Measurements from ENCODE around the gene HPCA. TPM values are rescaled to one million over a fixed set of nuclear protein-coding genes. Genes with fewer than 3 reads are reported as not detected.

The HPCA gene
- total and polyA plus RNA-seq, 2 of the 4 experiments (the other 2 are of a cell fraction), result 0.22 TPM; not detected in 1

DNA sequence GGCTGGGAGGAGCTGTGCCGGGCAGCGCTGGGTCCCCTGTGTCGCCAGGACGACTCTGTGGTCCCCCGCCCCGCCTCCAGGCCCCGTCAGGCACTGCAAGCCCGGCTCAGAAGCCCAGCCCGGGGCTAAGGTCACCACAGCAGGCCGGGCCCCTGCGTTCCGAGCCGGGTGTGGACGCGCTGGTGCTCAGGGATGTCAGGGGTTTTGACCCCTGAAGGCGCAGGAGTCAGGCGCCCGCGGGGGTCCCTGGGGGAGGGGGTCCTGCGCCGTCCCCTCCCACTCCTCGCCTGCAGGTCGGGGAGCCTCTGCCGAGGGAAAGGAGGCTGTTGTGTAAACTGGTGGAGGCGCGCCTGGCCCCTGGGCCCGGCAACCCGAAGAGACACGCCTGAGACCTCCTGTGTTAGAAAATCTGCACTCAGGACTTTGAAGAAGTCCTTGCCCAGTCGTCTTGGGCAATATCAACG lies 38.6 kb downstream of the HPCA start:
- H3K4me2 ChIP-seq (ENCODE audit: low read depth, low read length), result no peak overlapping the region
- intact Hi-C loops (cut with micrococcal nuclease) (no loop called here), dilution Hi-C loops (cut with HindIII; ENCODE audit: low sequenced_read_pairs, unreplicated experiment) (no loop called here), in situ Hi-C loops (cut with MboI; ENCODE audit: low sequenced_read_pairs) (no loop called here)
- H3K56ac ChIP-seq (ENCODE audit: extremely low read depth, insufficient read depth, low read length), result no peak overlapping the region
- H2BK15ac ChIP-seq (ENCODE audit: low read depth, low read length), result no peak overlapping the region
- ChIA-PET CTCF (interaction anchor here (0.6 kb wide), 1 partner anchor 418 kb away, joined by 4 read pairs; no protein-coding TSS in a partner anchor), POLR2A (ENCODE audit: unreplicated experiment) (no interaction called here)
- no peak overlapping the region for H4K8ac ChIP-seq (ENCODE audit: low read depth in 2 of 2, low read length in 2 of 2)
- H3K4me1 ChIP-seq (ENCODE audit: control insufficient read depth, insufficient read depth, low read length), result no peaks in the 10 kb centered on the region
- no peak overlapping the region for H3K4me3 ChIP-seq (ENCODE audit: insufficient read depth, low read depth, low read length)
- no peak overlapping the region for H3K9ac ChIP-seq (ENCODE audit: low read depth, low read length)
- no peak overlapping the region for H3K4ac ChIP-seq (ENCODE audit: low read depth, low read length)
- BruUV-seq (replicated peaks), result no TSS peak
- H4K91ac ChIP-seq (ENCODE audit: insufficient read depth, low read depth, low read length), result no peak overlapping the region
- no peak overlapping the region for H2AK5ac ChIP-seq (ENCODE audit: low read depth, low read length)
- H3K14ac ChIP-seq (replicated peaks; ENCODE audit: low read depth, low read length), result no peak overlapping the region
- ATAC-seq (ENCODE audit: low read depth) (no peak), DNase-seq (no peak)
- H3K23ac ChIP-seq (ENCODE audit: low read depth, low read length), result no peak overlapping the region
- H3K9me3 ChIP-seq (ENCODE audit: control insufficient read depth, insufficient read depth, low read length), result no peaks in the 10 kb centered on the region
- peak overlapping the region; percentile 51 for H2AFZ ChIP-seq (replicated peaks; ENCODE audit: low read length, poor library complexity)
- H4K20me1 ChIP-seq (ENCODE audit: insufficient read depth, low read length), result no peaks in the 10 kb centered on the region
- H3K36me3 ChIP-seq (ENCODE audit: control insufficient read depth, insufficient read depth, low read length), result no peaks in the 10 kb centered on the region
- no peak overlapping the region for H2BK20ac ChIP-seq (ENCODE audit: low read depth, low read length)
- H3K27ac ChIP-seq (ENCODE audit: insufficient read depth, low read length), result no peak overlapping the region
- H2BK120ac ChIP-seq (ENCODE audit: low read depth, low read length), result no peak overlapping the region
- H2BK5ac ChIP-seq (ENCODE audit: low read depth, low read length, poor library complexity, severe bottlenecking), result no peak overlapping the region
- peaks cover 2% of the 10 kb centered on the region for H3K27me3 ChIP-seq (ENCODE audit: control insufficient read depth, insufficient read depth, low read length)
- H4K5ac ChIP-seq (ENCODE audit: low read depth, low read length), result no peak overlapping the region
- no peak overlapping the region for H3K18ac ChIP-seq (ENCODE audit: low read depth, low read length)
- H3K9me1 ChIP-seq (ENCODE audit: insufficient read depth, low read length), result peaks cover 4% of the 10 kb centered on the region
- 25% methylated on average over 13 of the region's 31 CpGs; no CpG with 5 or more reads in 1 of the 2 experiments for WGBS, 2 experiments (ENCODE audit: extremely low coverage in 2 of 2, insufficient read length in 1 of 2)
- no peak for TF ChIP-seq SMC3 (IDR thresholded peaks at IDR 0.05; ENCODE audit: low read depth, low read length)
- H2AK9ac ChIP-seq (replicated peaks; ENCODE audit: low read depth, low read length, poor library complexity), result no peak overlapping the region
- H3K79me1 ChIP-seq (ENCODE audit: low read depth in 1 of 2, low read length in 2 of 2), result no peaks in the 10 kb centered on the region

Measured in IMR-90 (cell line).